SK-N-SH (cell line): ENCODE measurements around the gene SLC50A1. TPM values are rescaled to one million over a fixed set of nuclear protein-coding genes. Genes with fewer than 3 reads are reported as not detected.

Experiments
- CTCF ChIA-PET: fragments of 300-600, 350-600 bp; formaldehyde crosslinking; extraction: SDS; loops from one replicate; lab custom pipeline; 2021; lab: Yijun Ruan, JAX
- POLR2A ChIA-PET: fragments of 350-600 bp; sonication (Branson Sonifier 250); formaldehyde crosslinking; extraction: SDS; loops from one replicate; lab custom pipeline; 2020; ENCODE audit warnings: antibody characterized with exemption, inconsistent platforms; lab: Yijun Ruan, JAX
- DNase-seq: peaks from one replicate; pipeline ENCODE4 v3.0.0; 2012
- H2AFZ ChIP-seq: fragments of 200-600 bp; sonication (generic); 2 replicates; pipeline ENCODE4 v1.8.1; 2016; ENCODE audit warnings: antibody characterized with exemption, mild to moderate bottlenecking, low read depth
- H3F3A ChIP-seq: fragments of 200-600 bp; sonication (generic); replicated peaks from 2 replicates; pipeline ENCODE3; 2016; ENCODE audit warnings: antibody characterized with exemption, mild to moderate bottlenecking; ENCODE audit not compliant: insufficient read depth
- H3K27ac ChIP-seq, 2 experiments: fragments of 200-500 bp in 1 of 2; fragments of 200-600 bp in 1 of 2; sonication (Bioruptor generic) in 1 of 2; sonication (generic), shearing (Covaris generic) in 1 of 2; 2 replicates each; pipeline versions ENCODE4 v1.5.1 to v1.6.1; 2014 to 2016; ENCODE audit warnings: low read depth in 2 of 2, inconsistent platforms in 1 of 2, low read length in 1 of 2, mild to moderate bottlenecking in 1 of 2, mixed read lengths in 1 of 2
- H3K27me3 ChIP-seq: fragments of 200-600 bp; sonication (generic), shearing (Covaris generic); 2 replicates; pipeline ENCODE4 v1.6.1; 2016; ENCODE audit warnings: mixed run types; ENCODE audit not compliant: insufficient read depth
- H3K36me3 ChIP-seq, 2 experiments: fragments of 200-500 bp in 1 of 2; fragments of 200-600 bp in 1 of 2; sonication (Bioruptor generic) in 1 of 2; sonication (generic) in 1 of 2; replicated peaks in 1 of 2; 2 replicates each; pipeline versions ENCODE3 to v1.5.1; 2014 to 2016; ENCODE audit warnings: low read length in 1 of 2, mild to moderate bottlenecking in 1 of 2; ENCODE audit not compliant: insufficient read depth in 2 of 2, control insufficient read depth in 1 of 2
- H3K4me1 ChIP-seq, 2 experiments: fragments of 200-500 bp in 1 of 2; fragments of 200-600 bp in 1 of 2; sonication (Bioruptor generic) in 1 of 2; sonication (generic), shearing (Covaris generic) in 1 of 2; 2 replicates each; pipeline versions ENCODE4 v1.5.1 to v1.6.1; 2014 to 2016; ENCODE audit warnings: low read depth in 1 of 2, low read length in 1 of 2, mixed run types in 1 of 2; ENCODE audit not compliant: insufficient read depth in 2 of 2, control insufficient read depth in 1 of 2
- H3K4me2 ChIP-seq: fragments of 200-600 bp; sonication (generic), shearing (Covaris generic); 2 replicates; pipeline ENCODE4 v1.6.1; 2017; ENCODE audit warnings: mixed run types
- H3K4me3 ChIP-seq, 2 experiments: fragments of 200-500 bp in 1 of 2; fragments of 200-600 bp in 1 of 2; sonication (Bioruptor generic) in 1 of 2; sonication (generic), shearing (Covaris generic) in 1 of 2; 2 replicates each; pipeline versions ENCODE4 v1.5.1 to v1.8.1; 2014 to 2016; ENCODE audit warnings: low read depth in 2 of 2, inconsistent platforms in 1 of 2, low read length in 1 of 2, mild to moderate bottlenecking in 1 of 2, mixed read lengths in 1 of 2, moderate library complexity in 1 of 2
- H3K79me2 ChIP-seq: fragments of 200-600 bp; sonication (generic); 2 replicates; pipeline ENCODE4 v1.8.1; 2017; ENCODE audit warnings: mild to moderate bottlenecking; ENCODE audit not compliant: insufficient read depth
- H3K9ac ChIP-seq: fragments of 200-600 bp; sonication (generic); 2 replicates; pipeline ENCODE4 v1.6.1; 2017; ENCODE audit warnings: mixed run types
- H3K9me2 ChIP-seq: fragments of 200-600 bp; sonication (generic); 2 replicates; pipeline ENCODE4 v1.6.1; 2017; ENCODE audit warnings: mixed run types
- H3K9me3 ChIP-seq: fragments of 200-600 bp; sonication (generic); 2 replicates; pipeline ENCODE4 v1.6.1; 2017; ENCODE audit warnings: mixed run types, mild to moderate bottlenecking, moderate library complexity
- H4K20me1 ChIP-seq: fragments of 200-600 bp; sonication (generic); 2 replicates; pipeline ENCODE4 v1.6.1; 2017; ENCODE audit warnings: mild to moderate bottlenecking, mixed run types; ENCODE audit not compliant: insufficient read depth
- CHD2 ChIP-seq: fragments of 150-350 bp; IDR thresholded peaks from 2 replicates; pipeline ENCODE4 v1.6.1; 2018; ENCODE audit warnings: low read length; ENCODE audit not compliant: partially characterized antibody
- EP300 ChIP-seq, 2 experiments: IDR thresholded peaks; 2 replicates each; pipeline versions ENCODE4 v1.4.0 to v1.6.1; 2012; ENCODE audit warnings: borderline replicate concordance in 1 of 2, low read depth in 1 of 2, low read length in 1 of 2
- EZH2phosphoT487 ChIP-seq: fragments of 200-600 bp; sonication (generic); IDR thresholded peaks from 2 replicates; pipeline ENCODE4 v1.6.1; 2017; ENCODE audit warnings: low read depth, mixed run types, mild to moderate bottlenecking, antibody characterized with exemption, moderate library complexity, borderline replicate concordance
- FOXM1 ChIP-seq: IDR thresholded peaks from 2 replicates; pipeline ENCODE4 v1.4.0; 2012; ENCODE audit warnings: low read depth, mild to moderate bottlenecking
- MAX ChIP-seq: IDR thresholded peaks from 2 replicates; pipeline ENCODE4 v1.4.0; 2012; ENCODE audit warnings: low read depth
- MXI1 ChIP-seq: IDR thresholded peaks from 2 replicates; pipeline ENCODE4 v1.6.1; 2012; ENCODE audit warnings: mild to moderate bottlenecking, low read depth, low read length, improper control_type of control experiment
- NFIC ChIP-seq: IDR thresholded peaks from 2 replicates; pipeline ENCODE4 v1.4.0; 2012; ENCODE audit warnings: borderline replicate concordance
- NRF1 ChIP-seq: IDR thresholded peaks from 2 replicates; pipeline ENCODE4 v1.6.1; 2012; ENCODE audit warnings: low read depth, mild to moderate bottlenecking, low read length
- POLR2AphosphoS5 ChIP-seq: IDR thresholded peaks from 2 replicates; pipeline ENCODE4 v1.6.1; 2012; ENCODE audit warnings: low read depth, low read length
- REST ChIP-seq: IDR thresholded peaks from 2 replicates; pipeline ENCODE4 v1.6.1; 2012; ENCODE audit warnings: mild to moderate bottlenecking, low read depth, low read length, moderate library complexity
- RFX5 ChIP-seq: IDR thresholded peaks from 2 replicates; pipeline ENCODE4 v1.6.1; 2012; ENCODE audit warnings: mild to moderate bottlenecking, improper control_type of control experiment, low read length
- TEAD4 ChIP-seq: IDR thresholded peaks from 2 replicates; pipeline ENCODE4 v1.4.0; 2012; ENCODE audit warnings: mild to moderate bottlenecking, borderline replicate concordance; ENCODE audit not compliant: insufficient read depth
- USF1 ChIP-seq: IDR thresholded peaks from 2 replicates; pipeline ENCODE4 v1.4.0; 2012; ENCODE audit warnings: low read depth, borderline replicate concordance
- WGBS: methylation state at CpG from one replicate; pipeline ENCODE4 v1.1.6; 2017; ENCODE audit warnings: low lambda C conversion rate; 5-methylcytosine and 5-hydroxymethylcytosine counted together
- polyA plus RNA-seq, 3 experiments: library from polyadenylated mRNA; depleted of rRNA; stranded (reverse); fragments of >200 nt; gene quantifications; 2 replicates each; pipeline ENCODE4 v1.2.3, GENCODE V29; 2012

Gene SLC50A1
- polyA plus RNA-seq, 1 of the 3 experiments (the other 2 are of a cell fraction): 58.4 TPM

GRCh38 chr1:155128755-155129473 lies 6.7 kb upstream of the SLC50A1 start:
- H3K27ac ChIP-seq: peak overlapping the region; percentile 14 to 77; a peak in 3 of 4 replicates
- CTCF ChIA-PET: interaction anchor here (0.7 to 9.7 kb wide), 12 partner anchors 13 to 78 kb away, joined by 3 to 67 read pairs (median 6); partner anchors contain the start of genes EFNA3 and KRTCAP2

GRCh38 chr1:155130272-155131006 lies 5.2 kb upstream of the SLC50A1 start:
- Histone ChIP-seq H3K27me3 (no peaks in the 10 kb centered on the region), H4K20me1 (no peaks in the 10 kb centered on the region), H3K4me2 (peak overlapping the region; percentile 98), H3K9ac (peak overlapping the region; percentile 27; the same call in 1 of the 2 replicates), H3K9me3 (no peaks in the 10 kb centered on the region), H3K27ac (peak overlapping the region; percentile 14 to 77; a peak in 3 of 4 replicates), H2AFZ (no peak overlapping the region), H3K4me1 (peaks cover 19 to 50% of the 10 kb centered on the region in 2 experiments), H3K79me2 (no peaks in the 10 kb centered on the region), H3K4me3 (peak overlapping the region; percentile 25 to 67; a peak in 3 of 4 replicates), H3K36me3 (peaks cover 5 to 23% of the 10 kb centered on the region in 2 experiments), H3F3A (peaks cover 20% of the 10 kb centered on the region), H3K9me2 (no peaks in the 10 kb centered on the region)
- POLR2A ChIA-PET: interaction anchor here (0.6 to 1.0 kb wide), 2 partner anchors 26 to 37 kb away, joined by 3 read pairs; no protein-coding TSS in a partner anchor
- DNase-seq: no peak
- CTCF ChIA-PET: interaction anchor here (0.8 to 9.7 kb wide), 11 partner anchors 14 to 570 kb away, joined by 3 to 67 read pairs (median 5); partner anchors contain the start of gene KRTCAP2
- no peak for TF ChIP-seq NFIC
- no peak for TF ChIP-seq RFX5
- no peak for TF ChIP-seq MXI1
- no peak for TF ChIP-seq CHD2
- TF ChIP-seq USF1: no peak
- no peak for TF ChIP-seq EP300 (IDR thresholded peaks at IDR 0.05; ENCODE audit: borderline replicate concordance in 1 of 2, low read depth in 1 of 2, low read length in 1 of 2)
- no peak for TF ChIP-seq NRF1
- TF ChIP-seq POLR2AphosphoS5: no peak
- no peak for TF ChIP-seq MAX
- TF ChIP-seq TEAD4: no peak
- no peak for TF ChIP-seq EZH2phosphoT487
- TF ChIP-seq FOXM1: no peak
- no peak for TF ChIP-seq REST
- 65% methylated on average over 6 of the region's 6 CpGs for WGBS

More at GRCh38 chr1:155128755-155129473, 6.7 kb upstream of the SLC50A1 start:
- peaks cover 19 to 45% of the 10 kb centered on the region in 2 experiments for H3K4me1 ChIP-seq
- peaks cover 5 to 15% of the 10 kb centered on the region in 2 experiments for H3K36me3 ChIP-seq
- H3K79me2 ChIP-seq: no peaks in the 10 kb centered on the region
- DNase-seq: peak; percentile 64
- no peak overlapping the region for H2AFZ ChIP-seq
- no peaks in the 10 kb centered on the region for H3K9me2 ChIP-seq
- POLR2A ChIA-PET: interaction anchor here (0.7 to 1.6 kb wide), 5 partner anchors 33 to 146 kb away, joined by 3 to 6 read pairs (median 4); partner anchors contain the start of genes FLAD1 and KRTCAP2
- peak overlapping the region; percentile 56; the same call in 1 of the 2 replicates for H3K9ac ChIP-seq
- H3K27me3 ChIP-seq: no peaks in the 10 kb centered on the region
- 42% methylated on average over 11 of the region's 14 CpGs for WGBS
- peak overlapping the region; percentile 63 to 67 for H3K4me3 ChIP-seq
- TF ChIP-seq CHD2 (peak; percentile 35), TEAD4 (no peak)
- peak overlapping the region; percentile 98 for H3K4me2 ChIP-seq
- H3F3A ChIP-seq: peaks cover 7% of the 10 kb centered on the region
- H4K20me1 ChIP-seq: no peaks in the 10 kb centered on the region
- no peaks in the 10 kb centered on the region for H3K9me3 ChIP-seq
